22Rv1 (cell line): ENCODE measurements around the gene TIMMDC1.

ENCODE experiments used
- H3K27ac ChIP-seq: fragments of 450-650 bp; 2 replicates; pipeline ENCODE4 v1.5.1; 2017
- CTCF ChIP-seq: fragments of 450-650 bp; IDR thresholded peaks from 2 replicates; pipeline ENCODE4 v1.5.1; 2017; ENCODE audit warnings: mild to moderate bottlenecking
- ZFX ChIP-seq: fragments of 450-650 bp; IDR thresholded peaks from 2 replicates; pipeline ENCODE4 v1.6.1; 2017; ENCODE audit warnings: antibody characterized with exemption, borderline replicate concordance

Gene TIMMDC1

DNA sequence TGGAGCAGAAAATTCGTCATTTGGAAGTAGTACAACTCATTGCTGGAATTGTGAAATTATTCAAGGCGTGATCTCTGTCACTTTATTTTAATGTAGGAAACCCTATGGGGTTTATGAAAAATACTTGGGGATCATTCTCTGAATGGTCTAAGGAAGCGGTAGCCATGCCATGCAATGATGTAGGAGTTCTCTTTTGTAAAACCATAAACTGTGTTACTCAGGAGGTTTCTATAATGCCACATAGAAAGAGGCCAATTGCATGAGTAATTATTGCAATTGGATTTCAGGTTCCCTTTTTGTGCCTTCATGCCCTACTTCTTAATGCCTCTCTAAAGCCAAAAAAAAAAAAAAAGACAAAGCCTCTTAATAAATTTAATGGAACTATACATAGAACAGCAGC is 5.5 kb upstream of the TIMMDC1 start:
- H3K27ac ChIP-seq: no peak overlapping the region
- TF ChIP-seq ZFX (no peak), CTCF (no peak)

DNA sequence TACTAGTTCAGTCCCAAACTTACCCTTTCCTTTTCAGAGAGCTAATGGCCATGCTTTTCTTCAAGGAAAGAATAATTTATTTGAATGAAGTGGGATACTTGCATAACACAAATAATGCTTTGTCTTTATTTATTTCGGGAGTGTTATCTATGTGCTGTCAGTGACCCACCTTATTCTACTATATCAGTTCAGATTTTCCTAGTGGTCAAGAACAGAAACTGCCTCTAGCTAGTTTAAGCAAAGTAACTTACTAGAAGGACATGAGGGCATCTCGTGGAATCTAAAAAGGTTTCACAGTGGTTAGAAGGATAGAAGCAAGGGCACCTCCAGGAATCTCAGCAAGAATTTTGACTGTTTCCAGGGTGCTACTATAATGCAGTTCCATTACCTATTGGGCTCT is 3.8 kb upstream of the TIMMDC1 start:
- TF ChIP-seq ZFX: no peak
- no peak for TF ChIP-seq CTCF
- no peak overlapping the region for H3K27ac ChIP-seq

GRCh38 chr3:119497820-119498185 is 544 bp upstream of the TIMMDC1 start:
- peak overlapping the region; percentile 88 for H3K27ac ChIP-seq
- no peak for TF ChIP-seq ZFX
- no peak for TF ChIP-seq CTCF

- TF ChIP-seq CTCF (no peak), ZFX (no peak)
- H3K27ac ChIP-seq: no peak overlapping the region
Observed at GRCh38 chr3:119500265-119500664, 1.9 kb downstream of the TIMMDC1 start.

DNA sequence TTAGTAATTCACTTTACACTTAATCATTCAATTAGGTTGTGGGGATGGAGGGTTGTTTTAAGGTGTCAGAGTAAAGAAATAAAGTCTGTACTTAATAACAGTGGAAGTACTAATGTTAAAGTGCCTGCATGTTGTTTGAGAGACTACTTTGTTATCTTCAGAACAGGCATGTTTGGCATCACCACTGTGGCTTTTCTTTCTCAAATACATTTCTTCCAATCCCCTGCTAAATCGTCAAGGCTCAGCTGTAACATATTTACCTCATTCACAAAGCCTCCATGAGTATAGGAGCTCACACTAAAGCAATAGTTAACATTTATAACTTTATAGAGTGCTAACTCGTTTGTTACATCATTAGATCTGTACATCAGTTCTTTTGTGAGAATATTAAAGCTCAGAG is 2.6 kb downstream of the TIMMDC1 start:
- TF ChIP-seq ZFX: no peak
- no peak for TF ChIP-seq CTCF
- no peak overlapping the region for H3K27ac ChIP-seq

GRCh38 chr3:119506631-119507030 is 8.3 kb downstream of the TIMMDC1 start:
- no peak overlapping the region for H3K27ac ChIP-seq
- TF ChIP-seq CTCF (no peak), ZFX (no peak)

DNA sequence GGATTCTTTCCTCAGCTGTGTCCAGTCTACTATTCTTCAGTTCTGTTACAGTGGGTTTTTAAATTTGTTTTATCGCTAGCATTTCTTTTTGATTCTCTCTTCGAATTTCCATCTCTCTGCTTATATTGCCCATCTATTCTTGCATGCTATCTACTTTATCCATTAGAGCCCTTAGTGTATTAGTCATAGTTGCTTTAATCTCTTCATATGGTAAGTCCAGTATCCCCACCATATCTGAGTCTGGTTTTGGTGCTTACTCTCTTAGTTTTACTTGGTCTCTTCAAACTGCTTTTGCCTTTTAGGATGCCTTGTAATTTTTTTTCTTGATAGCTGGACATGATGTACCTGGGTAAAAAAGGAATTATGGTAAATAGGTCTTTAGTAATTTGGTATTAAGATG is 9.1 kb downstream of the TIMMDC1 start:
- no peak overlapping the region for H3K27ac ChIP-seq
- TF ChIP-seq CTCF (no peak), ZFX (no peak)
